GM23338 (cell line): ENCODE measurements around the gene MZB1. TPM values are rescaled to one million over a fixed set of nuclear protein-coding genes. Genes with fewer than 3 reads are reported as not detected.

Source experiments
- ATAC-seq: fragments of 200-7000 bp; cut with Tn5 transposase; 3 replicates; pipeline ENCODE4 v1.9.1; 2020
- DNase-seq: peaks from one replicate; pipeline ENCODE4 v3.0.0-alpha.2; 2015; ENCODE audit warnings: low spot score
- H2AFZ ChIP-seq: fragments of 200-600 bp; sonication (generic); 2 replicates; pipeline ENCODE4 v1.8.0; 2016; ENCODE audit warnings: antibody characterized with exemption, mild to moderate bottlenecking, moderate library complexity
- H3F3A ChIP-seq: fragments of 200-600 bp; sonication (generic); replicated peaks from 2 replicates; pipeline ENCODE4 v1.8.0; 2017; ENCODE audit warnings: antibody characterized with exemption, mixed run types, low read depth
- H3K27ac ChIP-seq: fragments of 200-600 bp; sonication (generic); 2 replicates; pipeline ENCODE4 v1.6.1; 2016; ENCODE audit warnings: low read depth
- H3K27me3 ChIP-seq: fragments of 200-600 bp; sonication (generic); 2 replicates; pipeline ENCODE4 v1.8.0; 2016; ENCODE audit warnings: mild to moderate bottlenecking, mixed run types, moderate library complexity; ENCODE audit not compliant: insufficient read depth
- H3K36me3 ChIP-seq: fragments of 200-600 bp; sonication (generic); 2 replicates; pipeline ENCODE4 v1.8.0; 2016; ENCODE audit warnings: mild to moderate bottlenecking; ENCODE audit not compliant: insufficient read depth
- H3K4me1 ChIP-seq: fragments of 200-600 bp; sonication (generic); 2 replicates; pipeline ENCODE4 v1.8.0; 2016; ENCODE audit warnings: mild to moderate bottlenecking, moderate library complexity; ENCODE audit not compliant: insufficient read depth
- H3K4me2 ChIP-seq: fragments of 200-600 bp; sonication (generic); 2 replicates; pipeline ENCODE4 v1.7.1; 2017; ENCODE audit warnings: mixed run types
- H3K4me3 ChIP-seq: fragments of 200-600 bp; sonication (generic); 2 replicates; pipeline ENCODE4 v1.6.1; 2016; ENCODE audit warnings: mixed run types
- H3K79me2 ChIP-seq: fragments of 200-600 bp; sonication (generic); replicated peaks from 2 replicates; pipeline ENCODE4 v1.8.0; 2017; ENCODE audit warnings: mild to moderate bottlenecking; ENCODE audit not compliant: insufficient read depth
- H3K9me2 ChIP-seq: fragments of 200-600 bp; sonication (generic); 2 replicates; pipeline ENCODE4 v1.8.0; 2017; ENCODE audit not compliant: insufficient read depth
- H4K20me1 ChIP-seq: fragments of 200-600 bp; sonication (generic); replicated peaks from 2 replicates; pipeline ENCODE4 v1.8.0; 2017; ENCODE audit warnings: mild to moderate bottlenecking; ENCODE audit not compliant: insufficient read depth
- H3K27ac Mint-ChIP-seq: 2 replicates; pipeline ENCODE4 v1.8.0; 2020; ENCODE audit warnings: inconsistent platforms, mild to moderate bottlenecking, moderate library complexity, mixed read lengths
- H3K27me3 Mint-ChIP-seq: 3 replicates; pipeline ENCODE4 v1.8.0; 2022; ENCODE audit warnings: low read depth, mild to moderate bottlenecking, moderate library complexity, mixed read lengths, inconsistent platforms; ENCODE audit not compliant: insufficient read depth, poor library complexity
- H3K36me3 Mint-ChIP-seq: 3 replicates; pipeline ENCODE4 v1.8.0; 2021; ENCODE audit warnings: low read depth, mild to moderate bottlenecking, inconsistent platforms, moderate library complexity, mixed read lengths
- H3K4me1 Mint-ChIP-seq: 3 replicates; pipeline ENCODE4 v1.8.0; 2020; ENCODE audit warnings: mild to moderate bottlenecking, inconsistent platforms, mixed read lengths
- H3K4me3 Mint-ChIP-seq: 3 replicates; pipeline ENCODE4 v1.8.0; 2021; ENCODE audit warnings: moderate library complexity, mild to moderate bottlenecking, inconsistent platforms, mixed read lengths
- H3K9me3 Mint-ChIP-seq: 3 replicates; pipeline ENCODE4 v1.8.0; 2020; ENCODE audit warnings: moderate library complexity, mild to moderate bottlenecking, inconsistent platforms, mixed read lengths
- EZH2 ChIP-seq: fragments of 200-600 bp; sonication (generic); IDR thresholded peaks from one replicate; pipeline ENCODE4 v1.8.0; 2017; ENCODE audit warnings: antibody characterized with exemption, mild to moderate bottlenecking, low read depth; ENCODE audit not compliant: unreplicated experiment
- JUNB ChIP-seq: IDR thresholded peaks from one replicate; pipeline ENCODE4 v1.6.1; 2016; ENCODE audit warnings: antibody characterized with exemption; ENCODE audit not compliant: unreplicated experiment
- REST ChIP-seq: IDR thresholded peaks from one replicate; pipeline ENCODE4 v1.6.1; 2018; ENCODE audit warnings: antibody characterized with exemption; ENCODE audit not compliant: unreplicated experiment
- STAT1 ChIP-seq: IDR thresholded peaks from one replicate; pipeline ENCODE4 v1.6.1; 2016; ENCODE audit warnings: antibody characterized with exemption; ENCODE audit not compliant: unreplicated experiment
- ZNF114 ChIP-seq: fragments of 250-450 bp; sonication (Bioruptor Pico); IDR thresholded peaks from 2 replicates; pipeline ENCODE4 v1.5.0; 2020; ENCODE audit warnings: mild to moderate bottlenecking, moderate library complexity
- ZNF462 ChIP-seq: fragments of 250-450 bp; sonication (Bioruptor Pico); IDR thresholded peaks from 2 replicates; pipeline ENCODE4 v1.5.0; 2020; ENCODE audit warnings: mild to moderate bottlenecking, moderate library complexity
- polyA plus RNA-seq: library from polyadenylated mRNA; unstranded; fragments of >200 nt; fragmentation: Nextera tagmentation; extraction: Ambion mirVana; gene quantifications from 2 replicates; pipeline ENCODE4 v1.2.1, GENCODE V29; 2016
- total RNA-seq: library from RNA; depleted of rRNA; stranded (reverse); fragments of >200 nt; shearing (Covaris generic); gene quantifications from 2 replicates; pipeline ENCODE4 v1.2.3, GENCODE V29; 2014

The MZB1 gene
- total and polyA plus RNA-seq, 2 experiments from 2014 or later, result 0.52 to 1.6 TPM

DNA sequence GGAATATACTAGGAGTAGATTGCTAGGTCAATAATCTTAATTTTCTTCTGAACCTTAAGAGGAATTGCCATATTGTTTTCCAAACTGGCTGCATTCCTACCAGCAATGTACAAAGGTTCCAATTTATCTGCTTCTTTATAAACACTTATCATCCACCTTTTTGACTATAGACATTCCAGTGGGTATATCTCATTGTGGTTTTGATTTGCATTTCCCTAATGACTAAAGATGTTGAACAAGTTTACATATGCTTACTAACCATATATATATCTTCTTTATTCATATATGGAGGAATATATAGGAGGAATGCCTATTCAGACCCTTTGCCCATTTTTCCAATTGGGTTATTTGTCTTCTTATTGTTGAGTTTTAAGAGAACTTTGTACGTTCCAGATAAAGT is 42.0 kb upstream of the MZB1 start (continued):
- no peak for TF ChIP-seq REST
- TF ChIP-seq STAT1, result no peak
- TF ChIP-seq ZNF462 (CRISPR knock-in tag), result no peak

DNA sequence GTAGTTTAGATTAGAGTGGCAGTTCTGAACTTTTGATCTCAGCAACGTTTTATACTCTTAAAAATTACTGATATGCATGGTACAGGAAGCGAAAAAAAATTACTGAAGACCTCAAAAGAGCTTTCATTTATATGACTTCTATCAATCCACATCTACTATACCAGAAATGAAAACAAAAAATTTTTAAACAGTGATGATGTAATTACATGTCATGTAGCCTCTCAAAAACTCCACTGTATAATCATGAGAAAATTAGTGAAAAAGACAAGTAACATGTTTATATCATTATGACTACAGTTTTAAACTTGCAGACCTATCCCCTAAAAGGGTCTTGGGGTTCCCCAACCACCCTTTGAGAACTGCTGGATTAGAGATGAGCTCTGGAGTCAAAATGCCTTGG is 40.3 kb upstream of the MZB1 start:
- Histone ChIP-seq H3K4me1 (no peaks in the 10 kb centered on the region), H3K4me2 (no peak overlapping the region), H3K79me2 (no peaks in the 10 kb centered on the region), H2AFZ (no peak overlapping the region), H4K20me1 (no peaks in the 10 kb centered on the region), H3K27ac (no peak overlapping the region), H3K27me3 (no peaks in the 10 kb centered on the region), H3K9me2 (no peaks in the 10 kb centered on the region), H3K4me3 (no peak overlapping the region), H3K36me3 (peaks cover 7% of the 10 kb centered on the region), H3F3A (no peaks in the 10 kb centered on the region; the same call in 1 of the 2 replicates)
- Mint-ChIP-seq H3K27me3 (peaks cover 1% of the 10 kb centered on the region), H3K36me3 (peaks cover 28% of the 10 kb centered on the region), H3K4me3 (no peak overlapping the region), H3K9me3 (no peaks in the 10 kb centered on the region), H3K27ac (no peak overlapping the region), H3K4me1 (0 out of 3 replicates have a peak, but pooled peaks cover 3% of the 10 kb centered on the region)
- no peak for DNase-seq
- ATAC-seq, result no peak
- TF ChIP-seq REST (no peak), ZNF114 (CRISPR knock-in tag) (no peak), EZH2 (no peak), JUNB (no peak)
